Stimulated activated CD8-positive, alpha-beta memory T cell treated with anti-CD3 and anti-CD28 coated beads, Interleukin-12 subunit alpha, Interleukin-12 subunit beta, amount 100 ng/mL, for 4 hours (primary cell): ENCODE data around the gene APMAP.
A peak's percentile ranks its signal among the peaks of the same experiment; 100 is the strongest.
"Not testable (repeated sequence)": the region's sequence is repeated elsewhere in the genome, so short reads cannot be mapped to it uniquely, and the experiment has no call there.

Experiments
- DNase-seq: peaks from one replicate; pipeline ENCODE4 v3.0.0-alpha.2; 2020; ENCODE audit warnings: low read depth

Gene APMAP

DNA sequence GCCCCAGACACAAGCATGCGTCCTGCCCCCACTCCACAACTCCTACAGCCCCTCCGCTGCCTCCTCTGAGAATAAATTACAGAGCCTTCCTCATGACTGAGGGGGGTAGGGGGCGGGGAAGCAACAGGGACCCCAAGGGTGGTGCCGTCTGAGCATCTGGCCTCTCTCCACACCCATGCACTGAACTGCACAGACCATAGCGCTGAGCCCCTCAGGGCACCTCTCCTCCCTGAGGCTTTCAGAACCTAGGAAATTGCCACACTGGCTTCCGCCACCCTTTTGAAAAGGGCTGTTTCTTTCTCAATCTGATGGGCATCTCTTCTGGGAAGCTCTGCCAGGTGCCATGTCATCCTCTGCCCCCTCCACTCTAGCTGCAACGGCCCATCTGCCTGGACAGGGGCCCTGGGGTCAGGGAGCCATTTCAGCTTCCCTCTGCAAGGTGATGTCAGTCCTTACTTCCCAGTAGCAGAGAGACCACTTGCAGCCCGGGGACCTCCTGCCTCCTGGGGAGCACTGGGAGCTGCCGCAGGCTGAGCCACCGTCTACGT, 40.9 kb downstream of the APMAP start:
- no peak for DNase-seq

DNA sequence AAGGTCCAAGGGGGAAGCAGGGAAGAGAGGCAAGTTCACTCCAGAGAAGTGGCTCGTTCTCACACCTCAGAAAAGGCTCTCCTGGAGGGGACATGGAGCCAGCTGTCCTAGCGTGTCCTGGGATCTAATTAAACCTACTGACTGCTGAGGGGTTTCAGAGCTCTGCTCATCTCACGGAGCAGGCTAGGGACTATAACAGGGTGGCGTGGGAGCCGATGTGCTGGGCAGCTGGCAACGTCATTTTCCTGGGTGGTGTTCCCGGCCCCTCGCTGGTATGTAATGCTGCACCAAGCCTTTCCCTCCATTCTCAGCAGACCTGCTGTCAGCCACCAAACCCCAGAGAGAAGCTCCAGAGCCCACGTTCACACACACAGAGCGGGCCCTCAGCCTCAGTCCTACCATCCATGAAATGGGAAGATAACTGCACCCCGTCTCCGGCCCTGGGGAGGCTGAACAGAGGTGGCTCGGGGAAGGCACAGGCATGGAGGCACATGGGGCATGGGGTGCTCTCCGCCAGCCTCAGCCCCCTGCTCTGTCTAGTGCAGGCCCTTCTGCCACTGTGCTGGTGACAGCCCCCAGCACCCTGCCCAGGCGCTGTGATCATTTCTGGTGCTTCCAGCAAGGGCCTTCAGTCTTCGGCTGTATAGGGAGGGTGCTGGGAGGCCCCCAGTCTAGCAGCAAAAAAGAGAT, 41.6 kb downstream of the APMAP start:
- no peak for DNase-seq

DNA sequence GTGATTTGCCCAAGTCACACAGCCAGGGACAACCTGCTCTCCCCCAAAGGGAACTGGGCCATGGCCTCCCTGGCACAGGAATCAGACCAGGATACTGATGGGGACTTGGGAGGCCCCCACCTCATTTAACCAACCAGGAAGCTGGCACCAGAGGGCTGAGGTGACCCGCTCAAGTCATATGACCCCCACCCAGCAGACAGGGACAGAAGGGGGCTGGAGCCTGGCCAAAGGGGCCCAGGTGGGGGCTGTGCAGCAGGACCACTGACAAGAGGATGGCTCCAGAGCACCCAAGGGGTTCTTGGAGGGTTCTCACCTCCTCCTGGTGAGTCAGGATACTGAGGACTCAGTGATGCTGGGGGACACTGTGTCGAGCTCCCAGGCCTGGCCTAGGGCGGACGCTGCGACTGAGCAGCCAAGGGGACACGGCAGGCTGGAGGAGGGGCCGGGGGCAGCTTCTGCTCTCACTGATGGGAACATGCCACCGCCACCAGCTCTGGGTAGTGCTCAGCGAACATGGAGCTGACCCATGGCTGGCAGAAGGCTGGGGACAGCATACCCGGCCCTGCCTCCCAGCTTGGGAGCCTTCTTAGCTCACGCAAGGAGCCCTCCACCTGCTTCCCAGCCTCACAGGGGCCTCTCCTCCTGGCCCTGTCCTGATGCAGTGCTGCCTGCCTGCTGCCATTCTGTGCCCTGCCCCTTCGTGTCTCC, 42.3 kb downstream of the APMAP start:
- DNase-seq, result no peak

DNA sequence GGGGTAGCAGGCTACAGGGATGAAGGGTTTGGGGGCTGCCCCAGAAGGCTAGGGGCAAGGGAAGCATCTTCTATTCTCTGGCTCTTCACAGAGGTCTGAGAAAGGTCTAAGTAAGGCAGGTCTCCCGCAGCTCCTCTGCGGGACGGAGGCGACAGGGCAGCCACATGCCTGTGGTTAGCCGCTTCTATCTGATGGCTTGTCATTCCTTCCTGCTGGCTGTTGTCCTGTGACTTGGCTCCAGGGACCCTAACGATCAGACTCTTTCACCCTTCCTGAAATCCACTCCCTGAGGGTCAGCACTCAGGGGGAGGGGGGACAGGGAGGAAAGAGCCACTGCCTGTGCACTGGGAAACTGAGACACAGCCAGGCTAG, 42.8 kb downstream of the APMAP start:
- DNase-seq, result no peak

DNA sequence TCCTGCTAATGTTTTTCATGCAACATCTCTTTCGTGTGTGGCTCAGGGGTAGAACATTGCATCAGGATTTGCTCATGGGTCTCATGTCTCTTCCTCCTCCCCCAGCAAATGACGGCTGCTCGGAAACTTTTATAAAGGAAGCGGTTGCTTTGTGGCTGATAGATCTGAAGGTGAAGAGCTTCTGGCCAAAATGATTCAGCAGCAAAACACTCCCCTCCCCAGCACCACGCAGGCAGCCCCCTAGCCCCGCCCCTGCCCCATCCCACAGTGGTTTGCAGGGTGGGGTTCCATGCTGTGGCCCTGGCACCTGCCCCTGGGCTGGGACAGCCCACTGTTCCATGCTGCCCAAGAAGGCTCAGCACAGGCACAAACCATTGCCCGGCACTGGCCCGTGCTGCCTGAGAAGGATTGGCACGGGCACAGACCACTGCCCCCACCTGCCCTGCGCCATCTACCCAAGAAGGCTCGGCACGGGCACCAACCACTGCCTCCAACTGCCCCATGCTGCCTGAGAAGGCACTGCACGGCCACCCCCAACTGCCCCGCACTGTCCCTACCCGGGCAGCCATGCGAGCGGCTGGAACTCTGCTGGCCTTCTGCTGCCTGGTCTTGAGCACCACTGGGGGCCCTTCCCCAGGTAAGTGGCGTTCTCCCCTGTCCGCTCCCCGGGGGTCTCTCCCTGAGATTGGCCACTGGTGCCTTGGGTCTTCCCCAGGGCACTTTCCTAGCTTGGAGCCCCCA, 43.4 kb downstream of the APMAP start, which contains the start of gene CST7:
TSS of gene CST7 (plus strand) at position 331 of the 741 bp plus-strand sequence. CDS start at position 568, 237 bp downstream.
- DNase-seq, result peak; percentile 88

DNA sequence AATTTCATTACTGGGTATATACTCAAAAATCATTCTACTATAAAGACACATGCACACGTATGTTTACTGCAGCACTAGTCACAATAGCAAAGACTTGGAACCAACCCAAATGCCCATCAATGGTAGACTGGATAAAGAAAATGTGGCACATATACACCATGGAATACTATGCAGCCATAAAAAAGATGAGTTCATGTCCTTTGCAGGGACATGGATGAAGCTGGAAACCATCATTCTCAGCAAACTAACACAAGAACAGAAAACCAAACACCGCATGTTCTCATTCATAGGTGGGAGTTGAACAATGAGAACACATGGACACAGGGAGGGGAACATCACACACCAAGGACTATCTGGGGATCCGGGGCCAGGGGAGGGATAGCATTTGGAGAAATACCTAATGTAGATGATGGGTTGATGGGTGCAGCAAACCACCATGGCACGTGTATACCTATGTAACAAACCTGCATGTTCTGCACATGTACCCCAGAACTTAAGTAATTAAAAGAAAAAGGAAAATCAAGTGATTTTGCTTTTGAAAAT, 44.1 kb downstream of the APMAP start:
- not testable (repeated sequence) for DNase-seq

DNA sequence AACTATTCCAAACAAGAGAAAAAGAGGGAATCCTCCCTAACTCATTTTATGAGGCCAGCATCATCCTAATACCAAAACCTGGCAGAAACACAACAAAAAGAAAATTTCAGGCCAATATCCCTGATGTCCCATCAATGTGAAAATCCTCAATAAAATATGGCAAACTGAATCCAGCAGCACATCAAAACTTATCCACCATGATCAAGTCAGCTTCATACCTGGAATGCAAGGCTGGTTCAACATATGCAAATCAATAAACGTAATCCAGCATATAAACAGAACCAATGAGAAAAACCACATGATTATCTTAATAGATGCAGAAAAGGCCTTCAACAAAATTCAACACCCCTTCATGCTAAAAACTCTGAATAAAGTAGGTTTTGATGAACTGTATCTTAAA, 46.2 kb downstream of the APMAP start:
- not testable (repeated sequence) for DNase-seq

DNA sequence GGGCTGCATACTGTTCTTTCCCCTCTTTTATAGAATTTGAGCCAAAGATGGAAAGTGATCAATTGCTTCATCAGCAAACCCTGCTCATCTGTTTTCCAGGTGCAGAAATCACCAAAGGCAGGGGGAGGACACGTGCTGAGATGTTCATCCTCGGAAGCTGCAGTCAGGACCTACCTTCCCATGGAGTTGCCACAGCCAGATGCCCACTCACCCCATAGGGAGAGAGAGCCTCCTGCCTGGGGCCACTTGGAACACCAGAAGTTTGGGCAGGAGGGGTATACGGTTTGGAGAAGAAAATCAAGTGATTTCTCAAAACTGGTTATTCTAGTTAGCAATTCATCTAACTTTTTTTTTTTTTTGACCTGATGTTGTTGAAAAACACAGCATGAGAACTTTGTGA, 48.8 kb downstream of the APMAP start:
- no peak for DNase-seq

DNA sequence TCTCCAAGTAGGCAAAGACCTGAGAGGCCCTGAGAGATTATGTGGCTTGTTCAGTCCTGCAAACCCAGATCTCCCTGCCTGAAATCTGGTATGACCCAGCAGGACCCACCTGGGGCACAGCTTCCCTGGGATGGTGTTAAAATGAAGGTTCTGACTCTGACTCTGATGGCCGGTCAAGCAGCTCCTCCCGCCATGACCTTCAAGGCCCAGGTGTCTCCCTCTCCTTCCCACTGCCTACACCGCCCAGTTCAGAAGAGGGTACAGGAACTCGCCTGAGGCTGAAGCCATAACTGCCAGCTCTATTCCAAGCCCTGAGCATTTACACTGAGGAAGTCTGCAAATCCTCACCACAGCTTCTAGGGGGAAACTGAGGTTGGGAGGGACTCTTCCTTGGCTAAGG, 49.4 kb downstream of the APMAP start:
- no peak for DNase-seq

DNA sequence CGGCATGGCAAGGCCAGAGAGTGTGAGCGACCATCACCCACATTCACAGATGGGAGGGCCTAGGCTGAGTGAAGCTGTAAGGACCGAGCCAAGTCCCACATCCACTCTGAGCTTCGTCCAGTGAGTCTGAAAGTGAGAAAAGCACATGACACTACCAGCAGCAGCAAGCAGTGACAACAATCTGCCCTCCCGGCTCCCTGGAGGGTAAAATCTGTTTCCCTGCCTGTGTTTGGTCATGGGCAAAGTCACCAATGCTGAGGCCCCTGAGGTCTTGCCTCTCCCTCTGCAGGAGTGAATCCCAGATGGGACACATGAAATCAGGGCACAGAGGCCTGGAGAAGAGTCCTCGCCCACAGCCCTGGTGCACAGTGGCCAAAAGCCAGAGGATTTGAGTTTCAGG, 49.9 kb downstream of the APMAP start:
- no peak for DNase-seq

DNA sequence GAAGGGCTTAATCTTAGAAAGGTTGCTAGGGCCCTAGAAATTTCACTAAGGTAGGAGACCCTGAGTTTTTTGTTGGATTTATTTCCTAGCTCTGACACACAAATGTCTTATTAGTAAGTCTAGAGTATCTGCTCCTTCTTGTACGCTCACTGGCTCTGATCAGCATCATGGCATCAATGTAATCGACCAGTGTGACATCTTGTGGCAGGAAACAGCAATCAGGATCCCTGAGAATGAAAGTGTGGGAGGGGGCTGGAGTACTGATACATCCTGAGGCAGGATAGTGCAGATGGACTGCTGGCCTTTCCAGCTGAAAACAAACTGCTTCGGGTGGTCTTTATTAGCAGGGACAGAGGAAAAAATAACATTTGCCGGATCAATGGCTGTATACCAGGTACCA, 53.5 kb downstream of the APMAP start:
- DNase-seq, result no peak

DNA sequence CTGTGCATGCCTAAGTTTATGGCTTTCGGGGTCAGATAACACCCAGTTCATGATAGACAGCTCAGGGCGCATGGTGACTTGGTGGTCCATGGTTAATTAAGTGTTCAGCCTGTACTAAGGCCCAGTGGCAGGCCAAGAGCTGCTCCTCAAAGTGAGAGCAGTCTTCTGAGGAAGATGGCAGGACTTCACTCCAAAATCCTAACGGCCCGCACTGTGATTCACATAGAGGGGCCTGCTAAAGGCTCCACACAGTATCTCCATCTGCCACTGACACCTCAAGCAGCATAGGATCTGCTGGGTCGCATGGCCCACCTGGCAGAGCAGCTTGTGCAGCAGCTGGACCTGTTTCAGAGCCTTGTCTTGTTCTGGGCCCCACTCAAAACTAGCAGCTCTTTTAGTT, 54.1 kb downstream of the APMAP start:
- DNase-seq, result no peak

DNA sequence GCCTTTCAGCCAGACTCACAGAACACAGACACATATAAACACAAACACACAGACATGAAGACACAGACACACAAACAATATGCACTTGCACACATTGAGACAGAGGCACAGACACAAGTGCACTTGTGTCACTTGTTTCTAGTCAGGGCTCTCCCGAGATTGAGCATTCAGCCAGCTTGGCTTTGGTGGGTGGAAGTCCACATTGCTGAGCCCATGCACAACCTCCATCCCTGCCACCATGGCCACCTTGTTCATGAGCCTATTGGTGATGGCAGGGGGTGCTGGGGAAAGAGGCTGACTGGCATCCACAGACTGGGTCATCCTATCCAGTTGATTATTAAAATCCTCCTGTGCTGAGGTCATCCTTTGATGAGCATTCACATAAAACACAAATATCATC, 55.0 kb downstream of the APMAP start:
- DNase-seq, result no peak

DNA sequence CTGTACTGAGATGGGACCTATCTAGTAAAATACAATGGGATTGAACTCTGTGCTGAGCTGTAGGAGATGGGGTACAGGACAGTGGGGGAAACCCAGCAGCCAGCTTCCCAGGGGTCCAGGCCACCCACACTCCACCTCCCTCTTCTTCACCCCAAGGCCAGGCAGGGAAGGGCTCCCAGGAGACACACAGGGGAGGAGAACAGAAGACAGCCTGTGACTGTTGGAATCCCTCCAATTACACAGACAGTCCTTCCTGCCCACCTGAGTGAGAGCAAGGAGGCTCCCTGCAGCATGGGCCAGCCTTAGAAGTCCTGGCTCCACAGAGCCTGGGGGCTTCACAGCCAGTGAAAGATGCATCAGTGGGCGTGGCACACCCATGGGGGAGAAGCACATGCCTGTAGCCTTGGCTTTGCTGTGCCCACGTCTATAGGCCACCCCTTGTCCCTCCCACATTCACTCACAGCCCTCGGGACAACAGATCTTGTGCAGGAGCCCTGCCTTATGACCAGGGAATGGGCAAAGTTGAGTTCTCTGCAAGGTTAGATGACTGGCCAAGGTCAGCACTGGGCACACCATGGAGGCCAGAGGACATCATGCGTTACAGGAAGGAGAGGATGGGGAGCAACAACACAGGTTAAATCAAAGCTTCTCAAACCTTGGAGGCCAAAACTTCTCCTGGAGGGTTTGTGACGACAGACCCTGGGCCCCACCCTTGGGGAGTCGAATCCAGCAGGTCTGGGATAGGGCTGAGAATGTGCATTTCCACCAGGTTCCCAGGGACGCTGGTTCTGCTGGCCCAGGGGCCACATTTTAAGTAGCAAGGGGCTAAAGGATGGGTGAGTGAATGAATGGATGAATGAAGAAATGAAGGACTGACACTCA, 55.8 kb downstream of the APMAP start:
- no peak for DNase-seq

DNA sequence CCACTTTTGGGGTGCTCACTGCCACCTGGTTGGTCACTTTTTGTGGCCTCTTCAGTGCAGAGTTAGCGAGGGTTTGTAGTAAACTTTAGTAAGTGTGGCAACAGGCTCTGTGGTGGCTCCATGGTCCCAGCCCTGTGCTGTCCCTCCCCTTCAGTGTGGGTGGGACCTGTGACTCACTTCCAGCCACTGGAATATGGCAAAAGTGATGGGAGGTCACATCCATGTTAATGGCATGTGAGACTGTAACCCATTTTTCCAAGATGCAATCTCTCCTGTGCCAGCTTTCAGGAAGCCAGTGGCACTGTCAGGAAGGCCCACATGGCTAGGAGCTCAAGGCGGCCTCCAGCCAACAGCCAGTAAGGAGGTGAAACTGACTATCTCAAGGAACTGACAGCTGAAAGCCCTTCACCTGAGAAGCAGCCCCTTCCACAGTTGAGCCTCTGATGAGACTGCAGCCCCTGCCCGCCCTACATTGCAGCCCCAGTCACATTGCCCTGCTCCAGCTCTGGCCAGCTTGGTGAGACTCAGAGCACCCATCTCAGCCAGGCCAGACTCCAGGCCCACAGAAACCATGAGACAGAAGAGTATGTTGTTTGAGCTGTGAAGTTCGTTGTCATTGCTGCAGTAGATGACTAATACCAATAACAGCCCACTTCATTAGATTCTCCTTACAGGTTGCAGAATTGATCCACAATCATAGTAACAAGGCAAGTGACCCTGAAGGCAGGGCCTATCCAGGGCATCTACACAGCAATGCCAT, 56.6 kb downstream of the APMAP start:
- DNase-seq, result no peak

DNA sequence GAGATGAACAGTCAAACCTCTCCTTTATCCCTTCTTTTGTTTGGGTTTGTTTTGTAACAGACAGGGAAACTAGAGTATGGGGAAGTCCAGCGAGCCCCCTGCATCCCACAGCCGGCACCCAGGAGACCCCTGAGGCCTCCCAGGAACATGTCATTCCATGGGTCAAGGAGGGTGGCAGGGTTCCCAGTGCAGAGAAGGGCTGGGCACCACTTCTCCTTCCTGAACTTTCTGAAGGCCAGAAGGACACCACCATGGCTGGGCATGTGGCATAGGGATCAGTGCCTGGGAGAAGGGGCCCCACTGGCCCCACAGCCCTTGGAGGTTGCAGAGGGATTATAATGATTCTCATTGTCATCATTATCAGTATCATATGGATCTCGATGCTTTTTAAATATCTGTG, 57.4 kb downstream of the APMAP start:
- DNase-seq, result no peak

DNA sequence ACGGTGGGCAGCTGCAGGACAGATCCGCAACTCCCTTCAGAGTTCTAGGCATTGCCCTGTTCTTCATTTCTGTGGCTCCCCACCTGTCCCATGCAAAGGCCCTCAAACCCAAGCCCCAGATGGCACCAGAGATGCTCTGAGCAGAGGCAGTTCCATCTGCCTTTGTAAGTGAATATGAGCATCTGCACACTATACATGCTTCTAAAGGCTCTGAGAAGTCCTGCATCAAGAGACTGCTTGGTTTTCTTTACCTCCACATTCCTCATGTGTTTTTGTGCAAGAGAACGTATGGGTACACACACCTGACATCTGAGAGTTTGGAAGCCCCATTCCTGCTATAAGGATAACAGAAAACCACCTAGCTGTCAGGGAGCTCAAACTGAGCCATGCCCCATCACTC, 57.8 kb downstream of the APMAP start:
- DNase-seq, result no peak

DNA sequence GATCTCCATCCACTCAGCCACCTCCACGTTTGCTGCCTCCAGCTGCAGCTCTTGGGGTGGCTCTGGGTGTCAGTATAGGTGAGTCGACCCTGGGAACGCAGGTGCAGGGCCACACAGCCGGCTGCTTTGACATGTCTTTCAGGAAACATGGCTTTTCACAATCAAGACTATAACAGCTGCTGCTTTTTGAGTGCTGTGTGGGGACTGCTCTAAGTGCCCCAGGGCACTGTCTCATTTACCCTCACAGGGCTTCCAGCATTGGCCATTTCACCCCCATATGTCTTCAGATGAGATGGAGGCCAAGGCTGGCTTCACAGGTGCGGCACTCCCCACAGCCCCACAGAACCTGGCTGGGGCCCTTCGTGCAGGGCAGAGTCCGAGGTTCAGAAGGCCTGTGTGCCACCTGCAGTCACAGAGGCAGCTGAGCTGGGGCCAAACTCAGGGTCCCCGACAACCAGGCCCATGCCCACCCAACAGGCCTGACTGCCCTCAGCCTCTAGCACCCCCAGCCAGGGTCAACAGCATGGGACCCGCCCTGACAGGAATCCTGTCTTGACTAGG, 58.4 kb downstream of the APMAP start:
- DNase-seq, result no peak

DNA sequence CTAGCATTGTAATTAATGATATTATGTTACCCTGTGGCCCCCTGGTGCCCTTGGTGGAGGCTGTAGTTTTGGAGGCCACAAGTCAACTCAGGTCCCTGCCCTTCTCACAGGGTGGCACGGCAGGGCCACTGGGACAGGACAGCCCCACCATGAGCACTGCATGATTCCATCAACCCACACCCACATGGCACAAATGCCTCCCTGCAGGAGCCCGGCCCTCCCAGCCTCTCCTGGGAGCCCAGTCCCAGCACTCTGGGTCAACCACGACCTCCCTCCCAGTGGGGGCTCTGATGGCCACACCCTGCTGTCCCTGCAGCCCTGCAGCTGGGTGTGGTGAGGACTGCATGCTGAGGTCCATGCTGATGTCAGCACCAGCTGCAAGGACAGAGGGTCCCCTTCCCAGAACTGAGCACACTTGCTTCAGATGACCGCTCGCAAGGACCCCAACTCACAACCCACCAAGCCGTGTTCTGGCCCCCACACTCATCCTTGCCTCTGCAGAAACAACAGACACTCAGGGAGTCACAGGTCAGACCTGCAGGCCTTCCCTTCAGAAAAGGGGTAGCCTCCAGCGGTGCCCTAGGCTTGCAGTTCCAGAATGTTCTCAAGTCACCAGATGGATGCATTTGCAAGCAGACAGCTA, 59.2 kb downstream of the APMAP start:
- DNase-seq, result no peak

DNA sequence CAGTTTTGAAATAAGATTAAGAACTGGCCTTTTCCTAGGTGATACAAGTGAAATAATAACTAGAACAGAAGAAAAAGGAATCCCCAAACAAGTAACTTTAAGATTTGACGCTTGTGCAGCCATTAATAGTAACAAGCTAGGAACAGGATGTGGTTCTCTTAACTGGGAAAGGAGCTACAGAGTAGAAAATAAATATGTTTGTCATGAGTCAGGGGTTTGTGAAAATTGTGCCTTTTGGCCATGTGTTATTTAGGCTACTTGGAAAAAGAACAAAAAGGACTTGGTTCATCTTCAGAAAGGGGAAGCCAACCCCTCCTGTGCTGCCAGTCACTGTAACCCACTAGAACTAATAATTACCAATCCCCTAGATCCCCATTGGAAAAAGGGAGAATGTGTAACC, 60.7 kb downstream of the APMAP start:
- not testable (repeated sequence) for DNase-seq
